Measurements from ENCODE around the gene METTL13.
"Not testable (repeated sequence)": the region's sequence is repeated elsewhere in the genome, so short reads cannot be mapped to it uniquely, and the experiment has no call there.

METTL13 gene

DNA sequence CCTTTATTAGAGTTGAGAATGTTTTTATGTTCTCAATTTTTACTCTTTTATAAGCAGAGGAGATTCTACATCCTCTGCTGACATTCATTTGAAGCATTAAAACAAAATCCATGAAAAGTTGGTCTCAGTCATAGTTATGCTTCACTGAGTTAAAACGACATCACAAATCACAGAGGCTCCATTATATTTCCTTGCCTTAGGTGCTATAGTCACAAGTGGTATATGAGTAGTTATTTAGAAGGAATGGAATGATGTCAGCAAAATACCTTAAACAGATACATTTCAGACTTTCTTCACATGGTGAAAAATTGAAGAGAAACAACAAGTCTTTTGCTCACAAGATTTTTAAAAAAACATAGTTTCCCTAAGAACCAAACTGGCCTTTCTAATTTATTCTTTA, 11.7 kb upstream of the METTL13 start:
- no peak for DNase-seq (ENCODE audit: low spot score)

GRCh38 chr1:171772312-171772711, 9.1 kb upstream of the METTL13 start:
- DNase-seq (ENCODE audit: low spot score) = no peak

- DNase-seq (ENCODE audit: low spot score) = no peak
These were observed 781 bp upstream of the METTL13 start for GRCh38 chr1:171780583-171781175.

DNA sequence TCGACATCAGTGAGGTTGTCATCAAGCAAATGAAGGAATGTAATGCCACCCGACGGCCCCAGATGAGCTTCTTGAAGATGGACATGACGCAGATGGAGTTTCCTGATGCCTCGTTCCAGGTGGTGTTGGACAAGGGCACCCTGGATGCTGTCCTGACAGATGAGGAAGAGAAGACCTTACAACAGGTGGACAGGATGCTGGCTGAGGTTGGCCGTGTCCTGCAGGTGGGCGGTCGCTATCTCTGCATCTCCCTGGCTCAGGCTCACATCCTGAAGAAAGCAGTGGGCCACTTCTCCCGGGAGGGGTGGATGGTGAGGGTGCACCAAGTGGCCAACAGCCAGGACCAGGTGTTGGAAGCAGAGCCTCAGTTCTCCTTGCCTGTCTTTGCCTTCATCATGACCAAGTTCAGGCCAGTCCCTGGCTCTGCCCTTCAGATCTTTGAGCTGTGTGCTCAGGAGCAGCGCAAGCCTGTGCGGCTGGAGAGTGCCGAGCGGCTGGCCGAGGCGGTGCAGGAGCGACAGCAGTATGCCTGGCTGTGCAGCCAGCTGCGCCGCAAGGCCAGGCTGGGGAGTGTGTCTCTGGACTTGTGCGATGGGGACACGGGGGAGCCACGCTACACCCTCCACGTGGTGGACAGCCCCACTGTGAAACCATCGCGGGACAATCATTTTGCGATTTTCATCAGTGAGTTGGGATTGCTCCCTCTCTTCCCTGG, 2.5 kb downstream of the METTL13 start:
- DNase-seq (ENCODE audit: low spot score) = no peak

DNA sequence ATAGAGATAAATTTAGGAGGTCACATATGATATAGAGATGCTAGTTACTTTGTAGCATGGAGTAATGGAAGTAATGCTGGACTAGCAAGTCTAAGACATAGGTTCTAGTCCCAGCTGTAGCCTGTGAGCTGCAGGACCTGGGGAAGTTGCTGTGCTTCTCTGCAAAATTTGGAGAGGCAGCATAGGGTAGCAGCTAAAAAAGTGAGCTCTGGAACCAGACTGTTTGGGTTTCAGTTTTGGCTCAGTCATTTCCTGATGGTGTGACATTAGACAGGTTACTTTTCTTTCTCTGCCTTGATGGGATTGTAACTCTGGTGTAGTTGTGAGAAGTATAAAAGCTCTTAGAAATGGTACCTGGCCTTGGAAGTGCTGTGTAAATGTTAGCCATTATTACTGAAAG, 3.3 kb downstream of the METTL13 start:
- no peak for DNase-seq (ENCODE audit: low spot score)

GRCh38 chr1:171785766-171786165, 4.3 kb downstream of the METTL13 start:
- no peak for DNase-seq (ENCODE audit: low spot score)

GRCh38 chr1:171786534-171786933, 5.1 kb downstream of the METTL13 start:
- no peak for DNase-seq (ENCODE audit: low spot score)

- DNase-seq (ENCODE audit: low spot score) = no peak
These were observed 6.4 kb downstream of the METTL13 start for GRCh38 chr1:171787686-171788480.

DNA sequence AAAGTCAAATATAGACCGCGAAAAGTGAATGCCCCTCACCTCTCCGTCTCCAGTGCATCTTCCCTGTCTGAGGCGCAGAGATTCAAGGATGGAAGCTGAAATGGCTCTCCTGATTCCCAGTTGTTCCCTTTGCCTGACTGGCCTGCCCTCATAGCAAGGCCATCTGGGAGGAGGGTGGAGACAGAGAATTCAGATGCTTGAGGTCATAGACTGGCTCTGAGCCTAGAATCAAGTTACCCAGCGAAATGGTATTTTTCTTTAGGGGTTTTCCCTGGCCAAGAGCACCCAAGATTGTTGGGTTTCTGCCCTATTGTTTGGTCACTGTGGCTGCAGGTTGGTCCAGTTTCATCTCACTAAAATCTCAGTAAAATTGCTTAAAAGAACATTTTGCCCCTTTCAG, 7.2 kb downstream of the METTL13 start:
- DNase-seq (ENCODE audit: low spot score) = no peak

GRCh38 chr1:171790318-171790717, 8.9 kb downstream of the METTL13 start:
- DNase-seq (ENCODE audit: low spot score) = no peak

GRCh38 chr1:171792656-171793369, 11.4 kb downstream of the METTL13 start:
- DNase-seq (ENCODE audit: low spot score) = no peak

DNA sequence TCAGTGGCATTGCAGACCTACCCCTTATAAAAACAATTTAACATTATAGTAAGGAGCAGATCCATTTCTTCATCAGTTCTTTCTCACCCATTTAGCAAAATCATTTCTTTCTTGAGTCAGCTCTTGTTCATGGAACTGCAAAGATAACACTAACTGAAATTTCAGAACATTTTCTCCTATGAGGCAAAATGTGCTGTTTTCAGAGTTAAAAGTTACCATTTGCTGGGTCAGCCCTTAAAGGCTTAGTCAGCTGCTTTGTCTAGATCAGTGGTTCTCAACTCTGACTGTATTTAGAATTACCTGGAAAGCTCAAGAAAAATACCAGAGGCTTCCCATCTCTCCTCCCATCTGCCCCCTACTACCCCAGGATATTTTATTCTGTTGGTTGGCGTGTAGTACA, 12.2 kb downstream of the METTL13 start:
- DNase-seq (ENCODE audit: low spot score) = no peak

DNA sequence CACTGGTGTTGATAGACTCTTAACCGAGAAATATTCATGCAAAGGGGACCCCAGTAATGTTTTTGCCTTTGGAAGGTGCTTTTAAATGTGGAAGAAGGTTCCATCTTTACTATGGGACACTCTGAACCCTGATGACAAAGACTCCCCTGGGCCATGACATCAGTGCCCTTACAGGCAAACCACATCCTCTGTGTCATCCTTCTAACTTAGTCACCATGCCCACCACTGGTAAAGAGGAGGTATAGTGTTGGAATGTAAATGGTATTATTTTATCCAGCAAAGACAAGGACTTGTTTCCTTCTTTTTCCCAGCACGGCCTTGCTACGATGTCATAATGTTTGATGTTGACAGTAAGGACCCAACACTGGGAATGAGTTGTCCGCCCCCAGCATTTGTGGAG, 12.6 kb downstream of the METTL13 start:
- DNase-seq (ENCODE audit: low spot score) = no peak

- DNase-seq (ENCODE audit: low spot score) = no peak
These were observed 15.1 kb downstream of the METTL13 start for GRCh38 chr1:171796592-171796991.

DNA sequence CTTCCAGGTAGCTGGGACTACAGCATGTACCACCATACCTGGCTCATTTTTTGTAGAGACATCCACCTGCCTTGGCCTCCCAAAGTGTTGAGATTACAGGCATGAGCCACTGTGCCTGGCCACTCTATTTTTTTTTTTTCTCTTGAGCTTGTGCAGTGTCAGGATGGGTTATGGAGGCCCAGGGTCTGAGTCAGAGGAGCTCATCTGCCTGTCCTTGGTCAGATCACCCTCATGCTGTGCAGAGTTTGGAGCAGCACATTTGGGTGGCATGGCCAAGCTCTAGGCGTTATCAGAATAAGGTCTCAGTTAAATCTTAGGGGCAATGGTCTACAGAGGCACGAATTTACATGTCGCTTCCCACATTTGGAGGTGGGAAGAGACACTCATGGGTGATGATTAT, 16.9 kb downstream of the METTL13 start:
- no peak for DNase-seq (ENCODE audit: low spot score)

DNA sequence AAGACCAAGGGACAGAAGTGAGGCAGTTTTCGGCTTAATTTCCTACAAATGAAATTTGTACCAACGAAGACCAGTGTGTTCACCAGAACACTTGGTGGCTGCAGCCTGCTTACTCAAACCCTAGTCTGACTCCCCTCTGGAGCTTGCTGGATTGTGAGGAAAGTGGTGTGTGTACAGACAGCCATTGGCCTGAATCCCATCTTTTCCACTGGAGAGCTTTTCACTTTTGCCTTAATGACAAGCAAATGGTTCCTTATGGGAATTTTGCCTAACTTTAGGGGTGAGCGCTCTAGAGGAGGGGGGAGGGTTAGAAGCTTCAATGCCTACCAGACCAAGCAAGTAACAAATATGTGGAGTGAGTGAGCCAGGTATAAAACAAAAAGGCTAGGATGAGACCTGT, 17.3 kb downstream of the METTL13 start:
- DNase-seq (ENCODE audit: low spot score) = no peak

GRCh38 chr1:171799166-171799565, 17.7 kb downstream of the METTL13 start:
- no peak for DNase-seq (ENCODE audit: low spot score)

- not testable (repeated sequence) for DNase-seq (ENCODE audit: low spot score)
These were observed 18.2 kb downstream of the METTL13 start for GRCh38 chr1:171799698-171800097.

GRCh38 chr1:171800342-171800741, 18.9 kb downstream of the METTL13 start:
- DNase-seq (ENCODE audit: low spot score) = no peak

DNA sequence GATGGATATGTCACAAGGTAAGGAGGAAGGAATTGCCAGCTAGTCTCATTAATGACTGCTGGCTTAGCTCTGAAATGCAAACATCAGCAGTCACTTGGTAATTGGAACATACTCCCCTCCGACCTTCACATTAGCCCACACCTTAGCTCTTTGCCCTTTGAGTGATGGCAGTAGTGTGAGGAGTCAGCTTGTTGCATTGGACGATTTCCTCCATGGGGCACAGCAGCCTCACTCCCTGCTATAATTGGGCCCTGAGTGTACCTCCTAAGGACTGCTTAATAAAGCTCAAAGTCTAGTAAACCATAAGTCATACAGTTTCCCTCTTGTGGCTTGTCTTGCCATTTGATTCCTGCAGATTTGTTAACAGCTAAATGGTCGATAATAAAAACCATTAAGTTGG, 19.4 kb downstream of the METTL13 start:
- DNase-seq (ENCODE audit: low spot score) = no peak

DNA sequence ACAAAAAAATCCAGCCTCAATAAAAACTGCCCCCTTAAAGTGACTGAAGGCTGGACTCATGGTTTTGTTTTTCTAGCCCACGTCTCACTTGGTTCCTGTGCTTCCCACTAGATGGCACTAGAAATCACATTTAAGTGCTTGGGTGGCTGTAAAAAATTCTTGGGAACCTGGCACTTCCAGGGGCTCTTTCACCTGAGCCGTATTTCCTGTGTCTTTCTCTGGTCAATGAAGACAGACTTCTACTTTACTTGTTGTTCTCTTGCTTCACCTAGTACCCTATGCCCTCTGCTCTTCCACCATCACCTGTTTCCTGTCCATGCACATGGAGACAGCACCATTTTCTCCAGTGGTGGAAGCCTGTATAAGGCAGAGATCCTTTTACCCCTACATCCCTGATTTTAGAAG, 20.0 kb downstream of the METTL13 start:
- no peak for DNase-seq (ENCODE audit: low spot score)

DNA sequence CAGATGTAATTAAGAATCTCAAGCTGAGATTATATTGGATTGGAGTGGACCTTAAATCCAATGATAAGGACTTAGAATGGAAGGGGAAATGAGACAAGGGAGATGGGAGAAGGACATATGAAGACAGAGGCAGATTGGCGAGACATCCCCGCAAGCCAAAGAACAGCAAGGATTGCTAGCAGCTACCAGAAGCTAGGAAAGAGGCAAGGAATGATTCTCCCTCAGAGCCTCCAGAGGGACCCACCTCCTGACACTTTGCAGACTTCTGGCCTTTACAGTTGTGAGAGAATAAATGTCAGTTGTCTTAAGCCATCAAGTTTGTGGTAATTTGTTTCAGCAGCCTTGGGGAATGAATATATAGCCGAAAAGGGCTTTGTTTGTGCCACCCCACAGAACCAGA, 20.7 kb downstream of the METTL13 start:
- no peak for DNase-seq (ENCODE audit: low spot score)

DNA sequence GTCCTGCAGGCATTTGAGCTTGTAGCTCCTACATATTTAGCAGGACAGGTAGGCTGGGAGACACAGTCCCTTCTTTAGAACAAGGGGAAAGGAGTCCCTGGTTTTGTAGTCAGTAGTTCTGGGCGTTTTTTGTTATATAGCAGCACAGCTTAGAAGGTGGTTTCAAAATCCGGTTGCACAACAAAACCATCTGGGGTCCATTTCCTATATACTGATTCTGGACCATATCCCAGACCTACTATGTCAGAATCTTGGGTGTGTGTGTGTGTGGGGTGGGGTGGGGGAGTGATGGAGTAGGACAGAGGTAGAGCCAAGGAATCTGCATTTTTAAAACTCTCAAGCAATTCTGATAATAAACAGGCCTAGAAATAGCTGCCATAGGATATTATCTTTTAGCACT, 21.6 kb downstream of the METTL13 start:
- DNase-seq (ENCODE audit: low spot score) = no peak

Measured in HuH-7.5 (cell line).